Measurements from ENCODE around the gene ARHGEF6.

DNA sequence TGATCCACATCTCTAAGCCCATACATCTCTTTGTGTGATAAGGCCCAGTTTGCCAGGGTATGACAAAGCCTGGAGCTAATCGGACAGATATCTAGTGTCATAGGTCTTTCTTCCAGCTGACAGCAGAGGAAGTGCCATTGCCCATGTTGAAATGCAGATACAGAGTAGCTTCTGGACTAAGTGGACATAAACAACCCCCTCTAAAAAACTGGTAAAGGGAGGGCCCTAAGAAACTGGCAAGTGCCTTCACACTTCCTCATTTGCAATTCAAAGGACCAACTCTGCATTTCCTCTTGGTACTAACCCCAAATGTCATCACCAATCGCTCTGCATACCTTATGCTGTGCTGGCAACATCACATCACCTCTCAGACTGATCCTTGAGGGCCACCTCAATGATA lies 20.8 kb downstream of the ARHGEF6 start:
- TF ChIP-seq, protein P1, sequence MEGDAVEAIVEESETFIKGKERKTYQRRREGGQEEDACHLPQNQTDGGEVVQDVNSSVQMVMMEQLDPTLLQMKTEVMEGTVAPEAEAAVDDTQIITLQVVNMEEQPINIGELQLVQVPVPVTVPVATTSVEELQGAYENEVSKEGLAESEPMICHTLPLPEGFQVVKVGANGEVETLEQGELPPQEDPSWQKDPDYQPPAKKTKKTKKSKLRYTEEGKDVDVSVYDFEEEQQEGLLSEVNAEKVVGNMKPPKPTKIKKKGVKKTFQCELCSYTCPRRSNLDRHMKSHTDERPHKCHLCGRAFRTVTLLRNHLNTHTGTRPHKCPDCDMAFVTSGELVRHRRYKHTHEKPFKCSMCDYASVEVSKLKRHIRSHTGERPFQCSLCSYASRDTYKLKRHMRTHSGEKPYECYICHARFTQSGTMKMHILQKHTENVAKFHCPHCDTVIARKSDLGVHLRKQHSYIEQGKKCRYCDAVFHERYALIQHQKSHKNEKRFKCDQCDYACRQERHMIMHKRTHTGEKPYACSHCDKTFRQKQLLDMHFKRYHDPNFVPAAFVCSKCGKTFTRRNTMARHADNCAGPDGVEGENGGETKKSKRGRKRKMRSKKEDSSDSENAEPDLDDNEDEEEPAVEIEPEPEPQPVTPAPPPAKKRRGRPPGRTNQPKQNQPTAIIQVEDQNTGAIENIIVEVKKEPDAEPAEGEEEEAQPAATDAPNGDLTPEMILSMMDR (conservative IDR thresholded peaks at IDR 0.05), result no peak
- no peak for TF ChIP-seq ZFX (IDR thresholded peaks at IDR 0.05)

Measured in C4-2B (cell line).